Vagina (tissue), 2 donors: ENCODE data around the gene RAB6A. TPM values are rescaled to one million over a fixed set of nuclear protein-coding genes. Genes with fewer than 3 reads are reported as not detected.

Experiments
- DNase-seq, 2 donors: peaks; one replicate each; pipeline ENCODE4 v3.0.0-alpha.2; 2017; ENCODE audit errors: extremely low spot score in 2 of 2
- H3K27ac ChIP-seq: fragments of 200-600 bp; sonication (generic); one replicate; pipeline ENCODE4 v1.5.1; 2019
- H3K27me3 ChIP-seq: fragments of 200-600 bp; sonication (generic); one replicate; pipeline ENCODE4 v1.5.1; 2019
- H3K36me3 ChIP-seq, 2 donors: fragments of 200-600 bp; sonication (generic); one replicate each; pipeline ENCODE4 v1.5.1; 2017 to 2019
- H3K4me1 ChIP-seq: fragments of 200-600 bp; sonication (generic); one replicate; pipeline ENCODE4 v1.5.1; 2019
- H3K4me3 ChIP-seq, 2 donors: fragments of 200-600 bp; sonication (generic); 1 replicate in 1 of 2; 2 replicates in 1 of 2; pipeline ENCODE4 v1.5.1; 2016 to 2019
- H3K9me3 ChIP-seq: fragments of 200-600 bp; sonication (generic); one replicate; pipeline ENCODE4 v1.5.1; 2019
- CTCF ChIP-seq, 3 experiments: fragments of 450-650 bp in 2 of 3; fragments of 200-600 bp in 1 of 3; sonication (generic) in 1 of 3; IDR thresholded peaks; one replicate each; pipeline ENCODE4 v1.5.1; 2017 to 2019; ENCODE audit warnings: antibody characterized with exemption in 3 of 3, mild to moderate bottlenecking in 2 of 3, moderate library complexity in 2 of 3
- POLR2A ChIP-seq, 2 donors: fragments of 450-650 bp; IDR thresholded peaks; one replicate each; pipeline ENCODE4 v1.6.1; 2017; ENCODE audit warnings: antibody characterized with exemption in 2 of 2, mild to moderate bottlenecking in 2 of 2, moderate library complexity in 2 of 2
- POLR2AphosphoS5 ChIP-seq, 2 donors: sonication (generic); formaldehyde crosslinking; IDR thresholded peaks; one replicate each; pipeline ENCODE4 v1.9.0; 2017; ENCODE audit warnings: antibody characterized with exemption in 2 of 2, mild to moderate bottlenecking in 2 of 2, low read depth in 1 of 2; ENCODE audit not compliant: insufficient read depth in 1 of 2
- intact Hi-C: fragments of 100-400 bp; cut with DNase I; formaldehyde crosslinking; loops from one replicate; pipeline ENCODE4 v1.15.1; 2023
- total RNA-seq: library from RNA; depleted of rRNA; stranded (reverse); fragments of >200 nt; gene quantifications from one replicate; pipeline ENCODE4 v1.2.3, GENCODE V29; 2016

RAB6A gene
- total RNA-seq, 1 donor from 2014 or later = 148 TPM

- H3K27me3 ChIP-seq = no peaks in the 10 kb centered on the region
- TF ChIP-seq CTCF (IDR thresholded peaks at IDR 0.05) (no peak), POLR2AphosphoS5 (IDR thresholded peaks at IDR 0.05; ENCODE audit: insufficient read depth in 1 of 2, low read depth in 1 of 2) (no peak), POLR2A (IDR thresholded peaks at IDR 0.05) (no peak)
- intact Hi-C loops = no loop called here
- no peak for DNase-seq
- H3K9me3 ChIP-seq = no peaks in the 10 kb centered on the region
- H3K4me1 ChIP-seq = peaks cover 19% of the 10 kb centered on the region
- no peaks in the 10 kb centered on the region for H3K36me3 ChIP-seq
- no peak overlapping the region for H3K27ac ChIP-seq
- H3K4me3 ChIP-seq = no peak overlapping the region
Measured at GRCh38 chr11:73762732-73763131, 1.9 kb upstream of the RAB6A start.

GRCh38 chr11:73761403-73761945 lies 600 bp upstream of the RAB6A start:
- TF ChIP-seq CTCF (IDR thresholded peaks at IDR 0.05) = no peak
- TF ChIP-seq POLR2A (IDR thresholded peaks at IDR 0.05) = no peak
- TF ChIP-seq POLR2AphosphoS5 (IDR thresholded peaks at IDR 0.05; ENCODE audit: insufficient read depth in 1 of 2, low read depth in 1 of 2) = no peak
- Histone ChIP-seq H3K27me3 (no peaks in the 10 kb centered on the region), H3K9me3 (no peaks in the 10 kb centered on the region), H3K36me3 (no peaks in the 10 kb centered on the region), H3K27ac (peak overlapping the region; percentile 93), H3K4me1 (peaks cover 30% of the 10 kb centered on the region), H3K4me3 (peak overlapping the region; percentile 41 to 99)
- DNase-seq = no peak
- intact Hi-C loops = no loop called here

GRCh38 chr11:73760135-73760678 lies 667 bp downstream of the RAB6A start:
- Histone ChIP-seq H3K27ac (peak overlapping the region; percentile 99), H3K4me1 (peaks cover 42% of the 10 kb centered on the region), H3K36me3 (no peaks in the 10 kb centered on the region), H3K27me3 (no peaks in the 10 kb centered on the region), H3K9me3 (no peaks in the 10 kb centered on the region), H3K4me3 (peak overlapping the region; percentile 69 to 99)
- DNase-seq = peak in 1 of 2 donors; percentile 91
- TF ChIP-seq POLR2AphosphoS5 (IDR thresholded peaks at IDR 0.05; ENCODE audit: insufficient read depth in 1 of 2, low read depth in 1 of 2) (peak in 1 of 2 donors; percentile 21), POLR2A (IDR thresholded peaks at IDR 0.05) (no peak), CTCF (IDR thresholded peaks at IDR 0.05) (no peak)
- intact Hi-C loops = no loop called here

GRCh38 chr11:73759610-73760134 lies 1.2 kb downstream of the RAB6A start:
- Histone ChIP-seq H3K27ac (peak overlapping the region; percentile 99), H3K4me1 (peaks cover 43% of the 10 kb centered on the region), H3K36me3 (no peaks in the 10 kb centered on the region), H3K27me3 (no peaks in the 10 kb centered on the region), H3K4me3 (peak overlapping the region; percentile 69 to 99), H3K9me3 (no peaks in the 10 kb centered on the region)
- TF ChIP-seq POLR2A (IDR thresholded peaks at IDR 0.05) = no peak
- TF ChIP-seq POLR2AphosphoS5 (IDR thresholded peaks at IDR 0.05; ENCODE audit: insufficient read depth in 1 of 2, low read depth in 1 of 2) = no peak
- TF ChIP-seq CTCF (IDR thresholded peaks at IDR 0.05) = no peak
- DNase-seq = no peak
- intact Hi-C loops = no loop called here

- Histone ChIP-seq H3K27ac (peak overlapping the region; percentile 99), H3K4me1 (peaks cover 52% of the 10 kb centered on the region), H3K36me3 (no peaks in the 10 kb centered on the region), H3K27me3 (no peaks in the 10 kb centered on the region), H3K9me3 (no peaks in the 10 kb centered on the region), H3K4me3 (no peak overlapping the region)
- no peak for TF ChIP-seq CTCF (IDR thresholded peaks at IDR 0.05)
- TF ChIP-seq POLR2A (IDR thresholded peaks at IDR 0.05) = no peak
- DNase-seq = no peak
- intact Hi-C loops = no loop called here
Measured at GRCh38 chr11:73758451-73758850, 2.4 kb downstream of the RAB6A start.
